Activated CD4-positive, CD25-positive, alpha-beta regulatory T cell treated with anti-CD3 and anti-CD28 coated beads, Interleukin-2, amount 50 U/mL, for 72 hours (primary cell): Measurements from ENCODE around the gene CCDC90B.
"Not testable (repeated sequence)": the region's sequence is repeated elsewhere in the genome, so short reads cannot be mapped to it uniquely, and the experiment has no call there.

Experiments
- DNase-seq: peaks from one replicate; pipeline ENCODE4 v3.0.0; 2021

CCDC90B gene

DNA sequence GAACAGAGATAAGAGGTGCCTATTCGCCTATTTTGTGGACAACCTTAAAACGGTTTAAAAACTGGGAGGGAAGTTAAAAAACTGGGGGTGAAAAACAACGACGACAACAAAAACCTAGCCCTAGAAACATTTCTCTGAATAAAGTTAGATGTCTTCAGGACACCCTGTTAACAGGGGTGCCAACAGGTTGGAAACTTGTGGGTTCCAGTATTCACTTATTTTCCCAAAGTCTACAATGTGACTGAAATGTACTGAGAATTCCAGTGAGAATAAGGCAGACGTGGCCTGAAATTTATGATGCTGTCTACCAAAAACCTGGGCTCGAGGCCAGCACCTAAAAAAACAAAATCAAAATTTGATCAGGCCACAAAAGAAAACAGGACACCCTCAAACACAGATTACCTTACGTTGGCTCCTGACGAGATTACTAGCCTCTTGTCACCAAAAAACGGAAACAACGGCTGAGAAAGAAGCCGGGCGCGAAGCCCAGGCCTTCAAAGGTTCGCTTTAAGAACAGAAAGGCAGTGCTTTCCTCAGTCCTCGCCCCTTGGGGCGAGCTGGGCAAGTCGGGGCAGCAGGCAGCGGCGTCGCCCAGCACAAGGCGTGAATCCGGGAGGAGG is 906 bp downstream of the CCDC90B start:
- no peak for DNase-seq

DNA sequence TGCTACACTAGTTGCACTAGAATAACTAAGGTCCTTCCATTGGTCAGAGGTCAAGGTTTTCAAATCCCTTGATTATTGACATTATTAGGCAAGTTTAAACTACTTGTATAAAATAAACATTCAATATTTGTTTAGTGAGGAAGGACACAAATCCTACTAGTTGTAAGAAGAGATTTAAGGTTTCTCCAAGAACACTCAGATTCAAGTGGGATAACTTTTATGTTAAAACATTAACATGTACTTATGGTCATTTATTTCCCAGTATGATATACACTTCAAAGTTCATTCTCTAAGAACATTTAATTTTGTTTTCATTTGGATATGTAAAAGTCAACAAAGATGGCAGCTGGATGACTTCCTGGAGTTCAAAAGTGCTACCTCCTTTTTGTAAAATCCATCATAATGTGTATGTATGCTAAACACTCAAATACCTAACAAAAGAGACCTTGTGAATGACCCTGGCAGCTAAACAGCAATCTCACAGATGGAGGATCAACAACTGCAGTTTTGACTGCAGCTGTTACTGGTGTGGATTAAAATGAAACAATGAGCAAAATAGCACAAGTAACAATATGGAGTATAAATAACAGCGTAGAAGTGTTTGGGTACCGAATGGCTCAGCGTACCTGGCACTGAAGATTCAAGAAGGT is 1.5 kb downstream of the CCDC90B start:
- no peak for DNase-seq

DNA sequence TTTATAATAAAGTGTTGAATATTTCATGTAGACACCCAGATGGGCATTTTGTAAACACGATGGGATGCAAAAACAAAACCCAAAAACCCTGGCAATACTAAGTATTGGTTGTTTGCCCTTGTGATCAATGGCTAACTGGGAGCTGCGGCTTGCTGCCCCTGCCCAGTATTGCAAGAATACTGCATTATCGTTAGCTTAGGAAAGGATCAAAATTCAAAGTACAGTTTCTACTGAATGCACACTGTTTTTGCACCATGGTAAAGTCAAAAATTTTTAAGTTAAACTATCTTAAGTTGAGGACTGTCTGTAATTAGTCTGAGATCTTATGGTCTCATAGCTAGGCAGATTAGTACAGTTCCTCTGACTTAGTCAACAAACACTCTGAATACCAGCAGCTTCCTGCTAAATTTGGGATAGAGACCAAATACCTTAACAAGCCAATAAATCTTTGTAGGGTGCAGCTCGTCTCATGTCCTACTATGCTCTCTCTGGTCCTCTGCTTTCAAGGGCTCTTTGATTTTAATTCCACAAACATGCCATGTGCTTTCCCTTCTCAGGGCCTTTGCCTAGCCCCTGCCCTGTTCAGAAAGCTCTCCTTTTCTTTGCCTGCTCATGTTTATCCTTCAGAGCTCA is 4.0 kb downstream of the CCDC90B start:
- no peak for DNase-seq

DNA sequence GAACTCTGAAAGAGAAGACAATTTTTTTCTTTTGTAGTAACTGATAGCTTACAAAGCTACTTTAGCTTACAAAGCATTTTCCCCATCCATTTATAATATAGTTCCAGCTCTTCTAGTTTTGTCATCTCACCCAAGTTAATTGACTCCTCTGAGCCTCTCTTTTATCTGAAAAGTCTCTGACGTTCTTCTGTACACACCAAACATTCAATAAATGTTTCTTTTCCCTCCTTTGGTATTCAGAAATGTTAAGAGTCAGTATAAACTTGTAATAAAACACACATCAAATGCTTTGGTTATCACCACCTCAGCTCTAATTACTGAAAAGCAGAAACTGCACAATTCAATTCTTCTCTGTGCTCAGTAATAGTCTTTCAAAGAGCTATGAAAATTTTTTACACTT is 5.9 kb downstream of the CCDC90B start:
- DNase-seq: no peak

DNA sequence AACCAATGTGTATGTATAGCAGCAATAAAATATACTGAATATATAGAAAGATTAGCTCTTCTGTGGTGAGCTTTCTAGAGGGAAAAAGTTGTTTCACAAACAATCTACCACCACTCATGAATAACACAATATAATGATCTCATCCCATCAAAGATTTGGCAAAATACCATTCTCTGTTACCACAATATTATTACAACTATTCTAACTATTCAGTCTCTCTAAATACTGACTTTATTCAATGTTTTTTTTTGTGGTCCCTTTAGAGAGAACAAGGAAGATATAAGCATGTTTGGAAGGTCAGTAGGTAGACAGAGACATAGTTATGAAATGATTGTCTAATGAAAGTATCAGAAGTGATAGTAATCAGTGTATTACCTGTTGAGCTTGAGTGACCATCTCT is 7.8 kb downstream of the CCDC90B start:
- DNase-seq: no peak

DNA sequence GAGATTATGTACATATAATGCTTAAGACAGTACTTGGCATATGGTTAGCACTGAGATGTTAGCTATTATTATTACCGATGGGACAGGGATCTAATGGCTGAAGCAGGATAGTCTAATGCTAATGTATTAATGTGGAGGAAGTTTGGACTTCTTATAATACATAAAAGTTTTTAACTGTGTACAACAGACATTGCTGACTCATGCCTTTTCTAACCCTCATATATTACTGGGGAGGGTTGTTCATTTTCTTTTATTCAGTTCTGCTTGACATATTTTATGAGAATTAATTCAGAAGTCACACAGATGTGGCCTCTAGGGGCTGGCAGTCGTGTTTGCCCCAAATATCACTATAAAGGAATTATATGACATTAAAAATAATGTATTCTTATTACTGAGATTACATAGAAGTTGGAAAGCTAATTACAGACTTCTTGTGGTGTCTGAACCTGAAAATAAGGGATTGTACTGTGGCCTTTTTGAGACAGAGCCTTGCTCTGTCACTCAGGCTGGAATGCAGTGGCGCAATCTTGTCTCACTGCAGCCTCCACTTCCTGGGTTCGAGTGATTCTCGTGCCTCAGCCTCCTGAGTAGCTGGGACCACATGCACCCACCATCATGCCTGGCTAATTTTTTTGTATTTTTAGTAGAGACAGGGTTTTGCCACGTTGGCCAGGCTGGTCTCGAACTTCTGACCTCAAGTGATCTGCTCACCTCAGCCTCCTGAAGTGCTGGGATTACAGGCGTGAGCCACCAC is 10.1 kb downstream of the CCDC90B start:
- DNase-seq: no peak

DNA sequence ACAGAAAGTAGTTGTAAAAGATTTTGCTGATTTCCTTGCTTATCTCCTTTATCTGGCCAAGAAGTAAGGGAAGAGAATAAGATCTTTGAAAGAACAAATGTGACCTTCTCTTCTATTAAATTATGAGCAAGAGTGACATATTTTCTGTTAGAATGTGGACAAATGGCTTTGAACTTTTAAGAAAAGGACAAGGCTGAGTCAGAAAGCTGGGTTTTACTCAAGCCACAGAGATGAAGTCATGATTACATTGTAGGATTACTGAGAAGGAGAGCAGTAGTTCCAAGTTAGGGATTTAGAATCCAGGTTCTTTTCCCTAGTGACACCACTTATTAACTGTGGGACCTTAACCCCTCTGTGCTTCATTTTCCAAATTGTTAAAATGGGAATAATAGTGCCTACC is 13.5 kb downstream of the CCDC90B start:
- DNase-seq: no peak

DNA sequence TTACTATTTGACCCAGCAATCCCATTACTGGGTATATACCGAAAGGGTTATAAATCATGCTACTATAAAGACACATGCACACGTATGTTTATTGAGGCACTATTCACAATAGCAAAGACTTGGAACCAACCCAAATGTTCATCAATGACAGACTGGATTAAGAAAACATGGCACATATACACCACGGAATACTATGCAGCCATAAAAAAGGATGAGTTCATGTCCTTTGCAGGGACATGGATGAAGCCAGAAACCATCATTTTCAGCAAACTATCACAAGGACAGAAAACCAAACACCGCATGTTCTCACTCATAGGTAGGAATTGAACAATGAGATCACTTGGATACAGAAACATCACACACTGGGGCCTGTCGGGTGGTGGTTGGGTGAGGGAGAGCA is 14.4 kb downstream of the CCDC90B start:
- DNase-seq: not testable (repeated sequence)

DNA sequence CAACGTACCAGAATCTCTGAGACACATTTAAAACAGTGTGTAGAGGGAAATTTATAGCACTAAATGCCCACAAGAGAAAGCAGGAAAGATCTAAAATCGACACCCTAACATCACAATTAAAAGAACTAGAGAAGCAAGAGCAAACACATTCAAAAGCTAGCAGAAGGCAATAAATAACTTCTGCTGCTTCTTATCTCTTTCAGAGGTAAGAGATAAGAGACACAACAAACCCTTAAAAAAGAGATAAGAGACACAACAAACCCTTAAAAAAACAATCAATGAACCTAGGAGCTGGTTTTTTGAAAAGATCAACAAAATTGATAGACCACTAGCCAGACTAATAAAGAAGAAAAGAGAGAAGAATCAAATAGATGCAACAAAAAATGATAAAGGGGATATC is 17.1 kb downstream of the CCDC90B start:
- not testable (repeated sequence) for DNase-seq

DNA sequence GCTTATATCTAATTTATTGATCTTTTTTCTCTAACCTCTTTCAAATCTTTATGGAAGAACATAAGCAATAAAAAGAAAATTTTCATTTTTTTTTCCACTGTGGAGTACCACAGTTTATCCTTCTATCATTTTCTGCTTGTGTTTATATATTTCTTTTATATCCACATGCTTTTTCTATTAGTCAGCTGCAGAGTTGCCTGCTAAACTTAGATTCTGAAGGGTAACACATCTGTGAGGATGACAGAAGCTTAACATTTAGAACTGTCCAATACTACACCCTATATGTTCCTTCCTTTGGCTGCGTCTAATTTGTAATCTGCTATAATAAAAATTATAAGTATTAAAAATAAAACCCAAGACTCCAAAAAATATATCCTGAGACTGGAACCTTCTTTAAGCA is 20.8 kb downstream of the CCDC90B start:
- DNase-seq: no peak

DNA sequence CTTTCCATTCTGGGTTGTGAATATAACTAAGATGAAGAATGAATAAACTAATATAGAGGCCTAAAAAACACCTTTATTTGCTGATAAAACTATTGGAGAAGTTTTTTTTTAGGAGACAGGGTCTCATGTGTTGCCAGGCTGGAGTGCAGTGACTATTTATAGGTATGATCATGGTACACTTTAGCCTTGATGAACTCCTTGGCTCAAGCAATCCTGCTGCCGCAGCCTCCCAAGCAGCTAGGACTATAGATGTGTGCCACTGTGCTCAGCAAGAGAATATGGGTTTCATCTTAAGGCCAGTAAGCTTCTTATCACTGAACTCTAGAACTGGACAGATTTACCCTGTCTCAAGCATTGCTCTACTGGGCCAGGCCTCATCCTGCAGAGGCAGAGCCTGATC is 26.6 kb downstream of the CCDC90B start:
- DNase-seq: no peak

DNA sequence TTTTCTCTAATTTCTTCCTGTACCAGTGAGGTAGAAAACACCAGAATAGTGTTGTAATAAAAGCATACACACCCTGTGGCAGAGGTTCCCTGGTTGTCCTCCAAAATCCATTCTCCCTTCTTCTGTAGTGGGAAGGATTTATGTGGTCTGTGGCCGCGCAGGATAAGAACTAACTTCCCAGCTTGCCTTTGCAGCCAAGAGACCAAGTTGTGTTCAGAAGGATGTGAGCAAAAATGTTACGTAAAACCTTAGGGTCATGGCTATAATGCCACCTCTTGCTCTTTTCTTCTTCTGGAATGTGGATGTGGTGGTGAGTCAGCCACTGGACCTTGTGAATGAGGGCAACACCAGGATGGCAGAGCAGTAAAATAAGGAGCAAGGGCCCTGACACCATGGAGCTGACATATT is 28.4 kb downstream of the CCDC90B start:
- no peak for DNase-seq

DNA sequence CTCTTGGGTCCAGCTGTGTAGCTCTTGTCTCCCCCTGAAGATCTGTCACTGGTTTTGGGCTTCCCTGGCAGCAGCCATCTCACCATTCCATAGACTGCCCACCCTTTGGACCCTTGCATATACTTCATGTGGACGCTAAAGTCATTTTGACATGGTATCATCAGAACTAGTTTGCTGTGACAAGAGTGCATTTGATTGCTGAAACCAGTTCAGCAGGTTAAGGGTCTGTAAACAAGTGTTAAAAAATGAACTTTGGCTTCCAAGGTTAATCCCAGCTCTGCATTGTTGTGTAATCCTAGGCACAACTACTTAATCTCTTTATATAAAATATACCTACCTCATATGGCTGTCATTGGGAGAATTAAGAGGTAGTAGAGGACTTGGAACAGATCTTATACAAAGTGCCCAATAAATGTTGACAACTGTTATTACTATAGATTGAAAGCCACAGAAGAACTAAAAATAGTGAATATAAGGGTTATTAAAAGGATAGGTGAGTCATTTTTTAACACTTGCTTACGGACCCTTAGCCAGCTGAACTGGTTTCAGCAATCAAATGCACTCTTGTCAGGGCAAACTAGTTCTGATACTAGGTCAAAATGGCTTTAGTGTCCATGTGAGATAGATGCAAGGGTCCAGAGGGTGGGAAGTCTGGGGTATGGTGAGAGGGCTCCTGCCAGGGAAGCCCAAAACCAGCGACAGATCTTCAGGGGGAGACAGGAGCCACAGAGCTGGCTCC is 29.4 kb downstream of the CCDC90B start:
- DNase-seq: no peak

DNA sequence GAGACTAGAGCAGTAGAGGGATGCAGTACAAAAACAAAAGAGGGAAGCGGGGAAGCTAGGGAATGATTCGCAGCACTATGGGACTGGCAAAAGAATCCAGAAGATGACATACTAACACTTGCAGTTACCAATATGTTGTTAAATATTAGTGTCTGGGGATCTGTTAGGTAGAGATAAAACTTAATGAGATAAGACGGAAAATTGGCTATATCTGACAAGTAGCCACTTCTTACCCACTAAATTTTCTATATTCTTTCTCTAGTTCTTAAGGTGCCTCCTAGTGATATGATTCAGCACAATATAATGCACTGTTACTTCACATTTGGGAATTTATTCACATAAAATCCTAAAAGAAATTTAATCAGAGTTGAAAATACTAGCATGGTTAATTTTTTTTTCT is 30.8 kb downstream of the CCDC90B start:
- DNase-seq: no peak

DNA sequence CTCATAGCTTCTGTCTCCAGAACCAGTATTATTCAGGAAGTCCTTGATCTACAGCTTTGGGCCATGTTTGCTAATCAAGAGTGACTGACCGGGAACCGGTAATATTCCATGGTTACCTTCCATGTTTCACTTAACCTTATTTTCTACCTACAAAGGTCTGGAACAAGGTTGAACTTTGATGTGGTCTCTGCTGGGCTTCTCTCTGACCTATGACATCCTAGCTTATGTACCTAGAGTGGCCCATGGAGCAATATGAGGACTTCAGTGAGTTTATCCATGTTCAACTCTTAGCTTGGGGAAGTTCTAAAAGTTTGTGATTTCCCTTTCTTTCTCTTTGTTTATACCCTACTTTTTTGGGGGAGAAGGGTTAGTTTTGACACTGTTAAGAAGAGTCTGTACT is 33.2 kb downstream of the CCDC90B start:
- no peak for DNase-seq

DNA sequence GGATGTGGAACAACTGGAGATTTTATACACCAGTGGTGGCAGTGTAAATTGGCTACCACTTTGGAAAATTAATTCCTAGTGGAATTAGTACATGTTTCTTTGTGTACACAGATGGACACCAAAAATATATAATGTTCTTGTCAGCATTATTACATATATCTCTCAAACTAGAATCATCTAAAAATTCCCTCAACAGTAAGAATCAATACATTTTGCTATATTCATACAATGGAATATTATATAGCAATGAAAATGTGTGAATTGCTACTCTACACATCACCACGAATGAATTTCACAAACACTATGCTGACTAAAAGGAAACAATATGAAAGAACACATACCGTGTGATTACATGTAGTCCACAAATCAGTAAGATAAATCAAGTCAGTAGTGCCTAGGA is 33.9 kb downstream of the CCDC90B start:
- no peak for DNase-seq

DNA sequence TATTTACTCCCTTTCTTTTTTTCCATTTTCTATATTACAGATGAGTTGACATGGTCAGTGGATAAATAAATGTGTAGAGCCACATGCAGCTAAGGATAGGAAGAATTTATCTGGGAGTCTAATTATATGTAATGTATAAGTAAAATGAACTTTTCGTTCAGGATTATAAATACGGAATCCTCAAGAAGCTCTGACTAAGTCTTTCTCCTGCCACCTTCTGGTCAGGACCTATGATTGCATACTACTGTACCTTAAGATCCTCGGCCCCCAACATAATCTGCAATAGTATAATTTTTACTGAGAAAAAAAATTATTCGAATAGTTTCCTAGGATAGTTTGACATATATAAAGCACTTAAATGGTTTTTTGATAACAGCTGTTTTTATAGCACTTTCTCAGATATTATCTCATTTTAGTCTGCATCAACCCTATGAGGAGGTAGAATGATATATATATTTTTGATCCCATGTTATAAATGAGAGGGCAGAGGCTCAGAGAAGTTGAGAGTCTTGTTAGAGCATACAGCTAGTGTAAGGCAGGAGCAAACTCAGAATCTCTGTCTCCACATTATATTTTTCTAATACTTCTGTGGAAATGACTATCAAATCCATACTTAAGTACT is 36.1 kb downstream of the CCDC90B start:
- DNase-seq: no peak

DNA sequence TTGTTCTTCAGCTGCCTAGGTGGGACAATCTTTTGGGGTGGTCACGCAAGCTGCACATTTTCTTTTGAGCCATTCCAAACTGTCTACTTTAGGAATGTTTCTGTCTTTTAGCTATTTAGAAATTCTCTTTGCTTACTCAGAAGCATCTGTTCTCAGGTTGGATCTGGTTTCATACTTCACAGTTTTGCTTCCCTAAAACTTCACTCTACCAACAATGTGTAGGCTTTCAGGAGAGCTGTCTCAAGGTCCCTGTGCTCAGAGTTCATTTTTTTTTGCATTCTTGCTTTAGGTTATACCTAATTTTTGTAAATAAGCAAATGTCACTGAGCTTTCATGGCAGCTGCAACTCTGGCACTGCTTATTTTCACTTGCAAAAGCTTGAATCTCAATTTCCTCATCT is 36.7 kb downstream of the CCDC90B start:
- DNase-seq: no peak

DNA sequence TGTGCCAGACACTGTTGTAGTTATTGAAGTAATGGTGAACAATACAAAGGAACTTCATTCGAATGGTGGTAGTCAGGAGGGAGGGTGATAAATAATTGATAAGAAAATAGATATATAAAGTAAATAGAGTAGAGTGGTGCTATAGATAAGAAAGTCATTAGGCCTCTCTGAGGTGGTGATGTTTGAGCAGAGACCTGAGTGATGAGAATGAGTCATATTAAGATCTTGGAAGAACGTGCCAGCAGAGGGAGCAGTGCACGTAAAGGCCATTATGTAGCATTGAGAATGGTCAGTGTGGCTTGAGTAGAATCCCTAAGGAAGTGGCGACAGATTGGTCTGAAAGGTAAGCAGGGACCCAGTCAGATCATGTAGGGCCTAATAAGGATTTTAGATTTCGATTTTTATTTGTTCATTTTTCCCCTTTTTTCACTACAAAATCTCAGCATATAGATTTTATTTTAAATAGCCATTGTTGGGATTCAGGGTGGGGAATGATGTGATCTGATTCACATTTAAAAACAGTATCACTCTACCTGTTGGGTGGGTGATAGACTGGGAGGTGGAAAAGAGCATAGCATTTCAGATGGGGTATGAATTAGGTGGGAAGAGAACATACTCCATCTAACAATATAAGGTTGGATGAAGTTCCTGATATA is 44.7 kb downstream of the CCDC90B start:
- DNase-seq: no peak

DNA sequence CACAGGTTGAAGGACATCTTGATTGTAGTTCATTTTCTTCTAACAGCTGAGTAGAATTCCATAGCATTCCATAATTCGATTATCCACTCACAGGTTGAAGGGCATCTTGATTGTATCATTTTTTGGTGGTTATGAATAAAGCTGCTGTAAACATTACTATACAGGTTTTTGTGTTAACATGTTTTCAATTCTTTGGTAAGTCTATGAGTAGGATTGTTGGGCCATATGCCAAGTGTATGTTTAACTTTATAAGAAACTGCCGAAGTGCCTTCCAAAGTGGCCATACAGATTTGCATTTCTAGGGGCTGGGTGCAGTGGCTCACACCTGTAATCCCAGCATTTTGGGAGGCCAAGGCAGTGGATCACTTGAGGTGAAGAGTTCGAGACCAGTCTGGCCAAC is 48.1 kb downstream of the CCDC90B start:
- DNase-seq: no peak

DNA sequence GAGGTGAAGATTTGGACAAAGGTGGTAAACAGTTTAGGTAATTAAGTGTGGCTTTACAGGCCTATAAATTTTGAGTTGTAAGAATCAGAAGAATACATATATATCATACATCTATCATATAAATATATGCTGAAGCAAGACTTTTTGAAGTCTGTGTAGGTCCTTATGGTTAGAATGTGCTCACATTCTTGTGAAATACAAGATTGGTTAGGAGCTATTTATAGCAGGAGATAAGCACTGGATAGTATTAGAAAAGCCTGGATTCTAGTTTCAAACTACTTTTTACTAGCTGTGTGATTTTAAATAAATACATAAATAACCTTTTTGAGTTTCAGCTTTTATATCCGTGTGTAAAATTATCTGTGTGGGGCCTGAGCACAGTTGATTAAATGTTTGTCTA is 50.3 kb downstream of the CCDC90B start:
- no peak for DNase-seq

DNA sequence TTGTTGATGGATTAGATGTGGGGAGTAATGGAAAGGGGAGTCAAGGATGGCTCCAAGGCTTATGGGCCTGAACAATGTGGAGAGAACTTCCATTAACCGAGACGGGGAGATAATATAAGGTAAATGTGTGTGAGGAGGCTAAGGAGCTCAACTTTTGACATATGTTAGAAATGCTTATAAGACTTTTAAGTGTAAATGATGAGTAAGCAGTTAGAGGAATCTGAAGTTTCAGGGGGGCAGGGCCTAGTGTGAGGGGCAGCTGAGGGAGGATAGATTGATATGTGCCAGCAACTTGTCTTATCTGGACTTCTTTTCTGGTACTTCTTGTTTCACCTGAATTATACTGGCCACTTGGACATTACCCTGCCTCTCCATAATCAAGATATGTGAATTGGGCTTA is 62.7 kb downstream of the CCDC90B start:
- DNase-seq: no peak
